Subcutaneous abdominal adipose tissue (tissue), 5 donors: ENCODE results near the gene CEP20.

Experiments used
- H3K27ac ChIP-seq: one replicate; pipeline ENCODE4 v1.7.0; 2013; ENCODE audit warnings: low read depth, mild to moderate bottlenecking, inconsistent platforms, low read length, moderate library complexity
- H3K27me3 ChIP-seq, 5 donors: one replicate each; pipeline ENCODE4 v1.7.0; 2013; ENCODE audit warnings: low read length in 5 of 5, inconsistent platforms in 1 of 5; ENCODE audit not compliant: control insufficient read depth in 5 of 5, insufficient read depth in 4 of 5
- H3K36me3 ChIP-seq, 5 donors: one replicate each; pipeline ENCODE4 v1.7.0; 2013; ENCODE audit warnings: low read length in 5 of 5; ENCODE audit not compliant: control insufficient read depth in 5 of 5, insufficient read depth in 5 of 5
- H3K4me1 ChIP-seq, 5 donors: one replicate each; pipeline ENCODE4 v1.7.0; 2013; ENCODE audit warnings: low read length in 5 of 5, mild to moderate bottlenecking in 3 of 5, moderate library complexity in 1 of 5; ENCODE audit not compliant: control insufficient read depth in 5 of 5, insufficient read depth in 5 of 5
- H3K4me3 ChIP-seq, 5 donors: one replicate each; pipeline ENCODE4 v1.7.0; 2013; ENCODE audit warnings: low read length in 5 of 5, low read depth in 1 of 5
- H3K9ac ChIP-seq, 5 donors: one replicate each; pipeline ENCODE4 v1.7.0; 2013; ENCODE audit warnings: low read length in 5 of 5, mild to moderate bottlenecking in 4 of 5, moderate library complexity in 3 of 5
- H3K9me3 ChIP-seq, 5 donors: one replicate each; pipeline ENCODE4 v1.7.0; 2013; ENCODE audit warnings: low read length in 5 of 5; ENCODE audit not compliant: control insufficient read depth in 5 of 5
- donor health status: healthy.
- donor health status: healthy.
- donor health status: healthy.
- donor health status: healthy.
- donor health status: healthy.

CEP20 gene

GRCh38 chr16:15820837-15821236, 67.6 kb downstream of the CEP20 start:
- H3K27ac ChIP-seq, result no peak overlapping the region
- H3K9ac ChIP-seq, result no peak overlapping the region
- H3K9me3 ChIP-seq, result peaks cover 3 to 12% (median 8%) of the 10 kb centered on the region in 5 donors
- no peak overlapping the region for H3K4me3 ChIP-seq
- no peaks in the 10 kb centered on the region for H3K4me1 ChIP-seq
- H3K36me3 ChIP-seq, result no peaks in the 10 kb centered on the region
- peaks cover 0 to 13% (median 0%) of the 10 kb centered on the region in 5 donors for H3K27me3 ChIP-seq

- Histone ChIP-seq H3K4me1 (no peaks in the 10 kb centered on the region), H3K27me3 (peaks cover 0 to 11% (median 0%) of the 10 kb centered on the region in 5 donors), H3K27ac (no peak overlapping the region), H3K36me3 (no peaks in the 10 kb centered on the region), H3K4me3 (no peak overlapping the region), H3K9ac (no peak overlapping the region), H3K9me3 (peaks cover 3 to 15% (median 12%) of the 10 kb centered on the region in 5 donors)
These were observed 69.4 kb downstream of the CEP20 start for GRCh38 chr16:15819046-15819445.

- H3K9me3 ChIP-seq, result peaks cover 3 to 15% (median 12%) of the 10 kb centered on the region in 5 donors
- no peaks in the 10 kb centered on the region for H3K36me3 ChIP-seq
- H3K4me3 ChIP-seq, result no peak overlapping the region
- no peak overlapping the region for H3K27ac ChIP-seq
- peaks cover 0 to 2% (median 0%) of the 10 kb centered on the region in 5 donors for H3K27me3 ChIP-seq
- no peak overlapping the region for H3K9ac ChIP-seq
- H3K4me1 ChIP-seq, result no peaks in the 10 kb centered on the region
These were observed 71.0 kb downstream of the CEP20 start for GRCh38 chr16:15817446-15817845.

DNA sequence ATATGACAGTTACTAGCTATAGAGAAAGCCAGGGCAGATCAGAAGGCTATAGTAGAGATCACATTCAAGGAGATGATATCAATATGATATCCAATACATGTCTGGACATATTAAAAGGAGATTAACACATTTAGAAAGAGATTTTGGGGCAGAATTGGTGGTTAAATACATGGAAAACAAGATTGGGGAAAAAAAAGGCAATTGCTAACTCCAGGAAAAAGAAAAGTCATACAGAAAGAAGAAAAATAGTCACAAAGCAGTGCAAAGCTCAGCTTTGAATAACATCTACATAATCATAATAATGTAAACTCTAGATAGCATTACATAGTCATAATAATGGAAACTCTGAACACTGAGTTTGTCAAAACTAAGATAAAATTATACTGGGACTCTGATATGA, 72.2 kb downstream of the CEP20 start:
- Histone ChIP-seq H3K4me1 (peaks cover 0 to 11% (median 9%) of the 10 kb centered on the region in 5 donors), H3K9me3 (peaks cover 3 to 15% (median 12%) of the 10 kb centered on the region in 5 donors), H3K27me3 (peaks cover 0 to 4% (median 2%) of the 10 kb centered on the region in 5 donors)

More for the DNA sequence above, 72.2 kb downstream of the CEP20 start:
- Histone ChIP-seq H3K9ac (no peak overlapping the region), H3K4me3 (no peak overlapping the region), H3K27ac (no peak overlapping the region), H3K36me3 (no peaks in the 10 kb centered on the region)
